Lower lobe of right lung (tissue), 2 donors: ENCODE results near the gene FITM2. TPM values are rescaled to one million over a fixed set of nuclear protein-coding genes. Genes with fewer than 3 reads are reported as not detected.

ENCODE experiments used
- ATAC-seq, 2 donors: fragments of 200-7000 bp; cut with Tn5 transposase; one replicate each; pipeline ENCODE4 v1.9.1; 2020 to 2022; ENCODE audit warnings: mild to moderate bottlenecking in 2 of 2, moderate library complexity in 2 of 2
- DNase-seq: peaks from one replicate; pipeline ENCODE4 v3.0.0-alpha.2; 2020
- H3K27ac ChIP-seq: fragments of 200-600 bp; one replicate; pipeline ENCODE4 v1.8.0; 2022
- H3K27me3 ChIP-seq: fragments of 200-600 bp; one replicate; pipeline ENCODE4 v1.8.0; 2022; ENCODE audit warnings: low read depth
- H3K36me3 ChIP-seq: fragments of 200-600 bp; one replicate; pipeline ENCODE4 v1.8.0; 2022; ENCODE audit warnings: mild to moderate bottlenecking
- H3K4me1 ChIP-seq: fragments of 200-600 bp; one replicate; pipeline ENCODE4 v1.8.0; 2022
- H3K4me3 ChIP-seq: fragments of 200-600 bp; one replicate; pipeline ENCODE4 v1.8.0; 2022; ENCODE audit warnings: mild to moderate bottlenecking
- H3K9me3 ChIP-seq: fragments of 200-600 bp; one replicate; pipeline ENCODE4 v1.8.0; 2022
- CTCF ChIP-seq: fragments of 200-600 bp; IDR thresholded peaks from one replicate; pipeline ENCODE4 v1.8.0; 2022; ENCODE audit warnings: antibody characterized with exemption, mild to moderate bottlenecking
- intact Hi-C: fragments of 100-400 bp; cut with DNase I; formaldehyde crosslinking; loops from one replicate; pipeline ENCODE4 v1.11.0; 2022
- total RNA-seq: library from RNA; stranded (reverse); fragmentation: NEBNext Ultra II Directional; extraction: Animal tissue kit (Norgen Biotek cat#: 25700); gene quantifications from one replicate; pipeline ENCODE4 v1.2.1, GENCODE V29; 2021
- donor health status: DM: no; HTN: yes; CAD: no; lungs with severe emphysema.

The FITM2 gene
- total RNA-seq, 1 donor from 2014 or later: 9.3 TPM

GRCh38 chr20:44254073-44254472 lies 56.9 kb downstream of the FITM2 start:
- no peak for DNase-seq
- no peak for TF ChIP-seq CTCF
- H3K36me3 ChIP-seq: no peaks in the 10 kb centered on the region
- intact Hi-C loops: no loop called here
- no peak overlapping the region for H3K4me3 ChIP-seq
- no peaks in the 10 kb centered on the region for H3K27me3 ChIP-seq
- H3K9me3 ChIP-seq: no peaks in the 10 kb centered on the region
- no peaks in the 10 kb centered on the region for H3K4me1 ChIP-seq
- H3K27ac ChIP-seq: no peak overlapping the region
- no peak for ATAC-seq

GRCh38 chr20:44253528-44253927 lies 57.5 kb downstream of the FITM2 start:
- H3K4me3 ChIP-seq: no peak overlapping the region
- H3K27ac ChIP-seq: no peak overlapping the region
- H3K36me3 ChIP-seq: no peaks in the 10 kb centered on the region
- no peak for TF ChIP-seq CTCF
- no peaks in the 10 kb centered on the region for H3K4me1 ChIP-seq
- intact Hi-C loops: no loop called here
- no peaks in the 10 kb centered on the region for H3K9me3 ChIP-seq
- ATAC-seq (no peak), DNase-seq (no peak)
- peaks cover 3% of the 10 kb centered on the region for H3K27me3 ChIP-seq

Other genes with a start within 250 kb of the FITM2 start
- gene JPH2, start 124.0 kb downstream of the FITM2 start, total RNA-seq: 4.6 TPM
- 32.9 TPM for gene OSER1, start 100.4 kb downstream of the FITM2 start, total RNA-seq
- not detected for gene GDAP1L1, start 63.9 kb downstream of the FITM2 start, total RNA-seq
- not detected for gene R3HDML, start 25.8 kb upstream of the FITM2 start, total RNA-seq
- 0.18 TPM for gene HNF4A, start 44.5 kb upstream of the FITM2 start, total RNA-seq
- gene TTPAL, start 164.7 kb upstream of the FITM2 start, total RNA-seq: 9.6 TPM
- 133 TPM for gene SERINC3, start 210.9 kb upstream of the FITM2 start, total RNA-seq